Neural cell (in vitro differentiated cells): ENCODE data around the gene CAPN2.
"Not testable (repeated sequence)": the region's sequence is repeated elsewhere in the genome, so short reads cannot be mapped to it uniquely, and the experiment has no call there.

Experiments
- EP300 ChIP-seq: fragments of 450-650 bp; conservative IDR thresholded peaks from 2 replicates; pipeline ENCODE4 v1.6.1; 2014; ENCODE audit warnings: antibody characterized with exemption, mild to moderate bottlenecking, moderate library complexity; ENCODE audit not compliant: poor library complexity, severe bottlenecking
- EZH2 ChIP-seq: fragments of 200-600, 300-800 bp; shearing (Covaris generic), sonication (generic); IDR thresholded peaks from 2 replicates; pipeline ENCODE4 v1.6.1; 2014; ENCODE audit warnings: antibody characterized with exemption, low read length, borderline replicate concordance, mild to moderate bottlenecking; ENCODE audit not compliant: insufficient read depth, poor library complexity, severe bottlenecking
- POLR2AphosphoS5 ChIP-seq: IDR thresholded peaks from 2 replicates; pipeline ENCODE4 v1.6.1; 2012
- TAF1 ChIP-seq: IDR thresholded peaks from 2 replicates; pipeline ENCODE4 v1.6.1; 2012; ENCODE audit warnings: low read depth
- TF ChIP-seq, protein P1 (sequence below): fragments of 450-650 bp; IDR thresholded peaks from 2 replicates; pipeline ENCODE4 v1.5.1; 2014; ENCODE audit warnings: antibody characterized with exemption, mild to moderate bottlenecking, moderate library complexity; ENCODE audit not compliant: poor library complexity, severe bottlenecking
- TF ChIP-seq, protein P2 (sequence below): IDR thresholded peaks from 2 replicates; pipeline ENCODE4 v1.6.1; 2012; ENCODE audit warnings: borderline replicate concordance

DNA sequence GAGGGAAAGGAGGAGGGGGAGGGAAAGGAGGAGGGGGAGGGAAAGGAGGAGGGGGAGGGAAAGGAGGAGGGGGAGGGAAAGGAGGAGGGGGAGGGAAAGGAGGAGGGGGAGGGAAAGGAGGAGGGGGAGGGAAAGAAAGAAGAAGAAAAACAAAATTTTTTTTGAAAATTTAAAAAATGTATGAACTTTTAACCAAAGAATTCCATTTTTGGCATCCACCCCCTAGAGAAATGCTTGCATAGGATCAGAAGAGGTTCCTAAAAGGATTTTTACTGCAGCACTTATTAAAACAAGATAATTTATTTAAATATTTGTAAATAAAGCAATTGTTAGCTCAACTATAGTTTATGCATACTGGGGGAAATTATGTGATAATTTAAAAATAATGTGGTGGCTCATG, 104.9 kb downstream of the CAPN2 start:
- TF ChIP-seq, protein P1, sequence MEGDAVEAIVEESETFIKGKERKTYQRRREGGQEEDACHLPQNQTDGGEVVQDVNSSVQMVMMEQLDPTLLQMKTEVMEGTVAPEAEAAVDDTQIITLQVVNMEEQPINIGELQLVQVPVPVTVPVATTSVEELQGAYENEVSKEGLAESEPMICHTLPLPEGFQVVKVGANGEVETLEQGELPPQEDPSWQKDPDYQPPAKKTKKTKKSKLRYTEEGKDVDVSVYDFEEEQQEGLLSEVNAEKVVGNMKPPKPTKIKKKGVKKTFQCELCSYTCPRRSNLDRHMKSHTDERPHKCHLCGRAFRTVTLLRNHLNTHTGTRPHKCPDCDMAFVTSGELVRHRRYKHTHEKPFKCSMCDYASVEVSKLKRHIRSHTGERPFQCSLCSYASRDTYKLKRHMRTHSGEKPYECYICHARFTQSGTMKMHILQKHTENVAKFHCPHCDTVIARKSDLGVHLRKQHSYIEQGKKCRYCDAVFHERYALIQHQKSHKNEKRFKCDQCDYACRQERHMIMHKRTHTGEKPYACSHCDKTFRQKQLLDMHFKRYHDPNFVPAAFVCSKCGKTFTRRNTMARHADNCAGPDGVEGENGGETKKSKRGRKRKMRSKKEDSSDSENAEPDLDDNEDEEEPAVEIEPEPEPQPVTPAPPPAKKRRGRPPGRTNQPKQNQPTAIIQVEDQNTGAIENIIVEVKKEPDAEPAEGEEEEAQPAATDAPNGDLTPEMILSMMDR, result not testable (repeated sequence)
- not testable (repeated sequence) for TF ChIP-seq POLR2AphosphoS5, EZH2, EP300, TAF1
- TF ChIP-seq, protein P2, sequence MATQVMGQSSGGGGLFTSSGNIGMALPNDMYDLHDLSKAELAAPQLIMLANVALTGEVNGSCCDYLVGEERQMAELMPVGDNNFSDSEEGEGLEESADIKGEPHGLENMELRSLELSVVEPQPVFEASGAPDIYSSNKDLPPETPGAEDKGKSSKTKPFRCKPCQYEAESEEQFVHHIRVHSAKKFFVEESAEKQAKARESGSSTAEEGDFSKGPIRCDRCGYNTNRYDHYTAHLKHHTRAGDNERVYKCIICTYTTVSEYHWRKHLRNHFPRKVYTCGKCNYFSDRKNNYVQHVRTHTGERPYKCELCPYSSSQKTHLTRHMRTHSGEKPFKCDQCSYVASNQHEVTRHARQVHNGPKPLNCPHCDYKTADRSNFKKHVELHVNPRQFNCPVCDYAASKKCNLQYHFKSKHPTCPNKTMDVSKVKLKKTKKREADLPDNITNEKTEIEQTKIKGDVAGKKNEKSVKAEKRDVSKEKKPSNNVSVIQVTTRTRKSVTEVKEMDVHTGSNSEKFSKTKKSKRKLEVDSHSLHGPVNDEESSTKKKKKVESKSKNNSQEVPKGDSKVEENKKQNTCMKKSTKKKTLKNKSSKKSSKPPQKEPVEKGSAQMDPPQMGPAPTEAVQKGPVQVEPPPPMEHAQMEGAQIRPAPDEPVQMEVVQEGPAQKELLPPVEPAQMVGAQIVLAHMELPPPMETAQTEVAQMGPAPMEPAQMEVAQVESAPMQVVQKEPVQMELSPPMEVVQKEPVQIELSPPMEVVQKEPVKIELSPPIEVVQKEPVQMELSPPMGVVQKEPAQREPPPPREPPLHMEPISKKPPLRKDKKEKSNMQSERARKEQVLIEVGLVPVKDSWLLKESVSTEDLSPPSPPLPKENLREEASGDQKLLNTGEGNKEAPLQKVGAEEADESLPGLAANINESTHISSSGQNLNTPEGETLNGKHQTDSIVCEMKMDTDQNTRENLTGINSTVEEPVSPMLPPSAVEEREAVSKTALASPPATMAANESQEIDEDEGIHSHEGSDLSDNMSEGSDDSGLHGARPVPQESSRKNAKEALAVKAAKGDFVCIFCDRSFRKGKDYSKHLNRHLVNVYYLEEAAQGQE, result not testable (repeated sequence)
